BJ (cell line): ENCODE measurements around the gene TCF3. TPM values are rescaled to one million over a fixed set of nuclear protein-coding genes. Genes with fewer than 3 reads are reported as not detected.

Experiments used
- CTCF ChIA-PET: fragments of 350-600 bp; formaldehyde crosslinking; extraction: SDS; loops from one replicate; lab custom pipeline; 2021; ENCODE audit warnings: antibody characterized with exemption, inconsistent platforms; lab: Yijun Ruan, JAX
- POLR2A ChIA-PET: fragments of 300-600 bp; sonication (Branson Sonifier 250); formaldehyde crosslinking; extraction: SDS; loops from one replicate; lab custom pipeline; 2021; ENCODE audit warnings: antibody characterized with exemption; lab: Charles Lee
- DNase-seq: peaks from one replicate; pipeline ENCODE4 v3.0.0-alpha.2; 2011; ENCODE audit warnings: low read depth
- H3K27me3 ChIP-seq: 2 replicates; pipeline ENCODE4 v1.6.0; 2011; ENCODE audit warnings: low read length; ENCODE audit not compliant: control insufficient read depth, insufficient read depth
- H3K36me3 ChIP-seq: 2 replicates; pipeline ENCODE4 v1.5.1; 2011; ENCODE audit warnings: low read length; ENCODE audit not compliant: control insufficient read depth, insufficient read depth
- H3K4me3 ChIP-seq: 2 replicates; pipeline ENCODE4 v1.5.1; 2011; ENCODE audit warnings: low read depth, mild to moderate bottlenecking, control low read depth, low read length
- CTCF ChIP-seq: IDR thresholded peaks from 2 replicates; pipeline ENCODE4 v1.5.1; 2011; ENCODE audit warnings: low read depth, mild to moderate bottlenecking, control low read depth, inconsistent platforms, low read length, moderate library complexity; ENCODE audit not compliant: insufficient read depth
- polyA plus RNA-seq: library from polyadenylated mRNA; depleted of rRNA; stranded (reverse); fragments of >200 nt; gene quantifications from 2 replicates; pipeline ENCODE4 v1.2.3, GENCODE V29; 2011

The TCF3 gene
- polyA plus RNA-seq, 1 experiment: 49.8 TPM

- Histone ChIP-seq H3K27me3 (no peaks in the 10 kb centered on the region), H3K4me3 (peak overlapping the region; percentile 83), H3K36me3 (0 out of 2 replicates have a peak, but pooled peaks cover 1% of the 10 kb centered on the region)
- TF ChIP-seq CTCF: no peak
- CTCF ChIA-PET: interaction anchor here (0.7 to 1.0 kb wide), 2 partner anchors 15 to 22 kb away, joined by 3 read pairs; no protein-coding TSS in a partner anchor
- POLR2A ChIA-PET: no interaction called here
- no peak for DNase-seq
Measured at GRCh38 chr19:1567848-1568227, 84.6 kb downstream of the TCF3 start.

- POLR2A ChIA-PET: no interaction called here
- no peak for DNase-seq
- no peak for TF ChIP-seq CTCF
- H3K27me3 ChIP-seq: no peaks in the 10 kb centered on the region
- CTCF ChIA-PET: interaction anchor here (0.7 to 5.6 kb wide), 3 partner anchors 16 to 21 kb away, joined by 3 to 33 read pairs (median 3); no protein-coding TSS in a partner anchor
- 0 out of 2 replicates have a peak, but pooled peaks cover 1% of the 10 kb centered on the region for H3K36me3 ChIP-seq
- H3K4me3 ChIP-seq: peak overlapping the region; percentile 83
Measured at GRCh38 chr19:1567116-1567847, 85.1 kb downstream of the TCF3 start.

GRCh38 chr19:1566392-1567115 lies 85.9 kb downstream of the TCF3 start:
- peak overlapping the region; percentile 83 for H3K4me3 ChIP-seq
- H3K36me3 ChIP-seq: 0 out of 2 replicates have a peak, but pooled peaks cover 1% of the 10 kb centered on the region
- ChIA-PET CTCF (interaction anchor here (0.5 to 5.6 kb wide), 7 partner anchors 9 to 190 kb away, joined by 3 to 33 read pairs (median 3); no protein-coding TSS in a partner anchor), POLR2A (interaction anchor here (0.5 kb wide), 1 partner anchor 25 kb away, joined by 4 read pairs; no protein-coding TSS in a partner anchor)
- TF ChIP-seq CTCF: no peak
- DNase-seq: peak; percentile 19
- no peaks in the 10 kb centered on the region for H3K27me3 ChIP-seq

- no peak for DNase-seq
- H3K27me3 ChIP-seq: no peaks in the 10 kb centered on the region
- no peak overlapping the region for H3K4me3 ChIP-seq
- no peak for TF ChIP-seq CTCF
- H3K36me3 ChIP-seq: 0 out of 2 replicates have a peak, but pooled peaks cover 4% of the 10 kb centered on the region
- ChIA-PET POLR2A (no interaction called here), CTCF (interaction anchor here (5.6 kb wide), 1 partner anchor 17 kb away, joined by 33 read pairs; no protein-coding TSS in a partner anchor)
Measured at GRCh38 chr19:1563251-1563650, 89.2 kb downstream of the TCF3 start.
